ENCODE results near the gene GRK4.

The GRK4 gene

DNA sequence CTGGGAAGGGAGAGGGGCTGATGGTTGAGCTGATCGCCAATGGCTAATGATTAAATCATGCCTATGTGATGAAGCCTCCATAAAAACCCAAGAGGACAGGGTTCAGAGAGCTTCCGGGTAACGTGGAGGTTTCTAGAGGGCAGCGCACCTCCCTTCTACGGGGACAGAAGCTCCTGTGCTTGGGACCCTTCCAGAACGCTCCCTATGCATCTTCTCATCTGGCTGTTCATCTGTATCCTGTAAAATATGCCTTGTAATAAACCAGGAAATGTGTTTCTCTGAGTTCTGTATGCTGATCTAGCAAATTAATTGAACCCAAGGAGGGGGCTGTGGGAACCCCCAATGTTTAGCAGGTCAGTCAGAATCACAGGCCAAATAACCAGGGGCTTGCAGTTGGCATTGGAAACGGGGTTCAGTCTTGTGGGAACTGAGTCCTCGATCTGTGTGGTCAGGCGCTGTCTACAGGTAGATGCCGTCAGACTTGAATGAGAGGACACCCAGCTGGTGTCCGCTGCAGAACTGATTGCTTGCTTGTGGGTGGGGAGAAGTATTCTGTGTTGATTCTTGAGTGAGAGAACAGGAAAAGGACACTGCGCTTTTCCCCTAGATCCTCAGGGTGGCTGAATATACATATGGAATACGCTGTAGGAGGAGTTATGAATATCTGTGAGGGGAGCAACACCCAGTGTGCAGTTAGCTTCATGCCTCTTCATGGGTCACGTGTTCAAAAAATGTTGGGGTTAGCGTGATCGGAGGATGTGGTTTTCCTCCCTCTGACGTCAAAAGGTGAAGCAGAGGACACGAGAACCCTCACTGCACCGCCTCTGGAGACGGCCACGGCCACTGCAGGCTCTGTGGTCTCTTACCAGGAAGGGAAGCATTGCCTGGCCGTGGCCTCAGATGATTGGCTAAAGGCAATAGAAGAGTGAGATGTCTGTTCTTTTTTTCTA, 81.8 kb downstream of the GRK4 start:
- Histone ChIP-seq H3K27me3 (ENCODE audit: low read length) (no peaks in the 10 kb centered on the region), H3K4me2 (ENCODE audit: low read depth, low read length, poor library complexity, severe bottlenecking) (peak overlapping the region; percentile 8), H3K9me3 (ENCODE audit: insufficient read depth, low read length) (no peaks in the 10 kb centered on the region), H3F3A (ENCODE audit: insufficient read depth) (peaks cover 25% of the 10 kb centered on the region), H2AFZ (ENCODE audit: low read depth, low read length, severe bottlenecking) (no peak overlapping the region), H3K36me3 (ENCODE audit: low read length) (no peaks in the 10 kb centered on the region), H3K27ac (ENCODE audit: low read depth, low read length) (peak overlapping the region; percentile 53), H3K9me2 (replicated peaks; ENCODE audit: insufficient read depth, low read length) (no peaks in the 10 kb centered on the region), H3K9ac (ENCODE audit: low read length) (no peak overlapping the region), H4K20me1 (ENCODE audit: low read depth, low read length) (no peaks in the 10 kb centered on the region), H3K4me3 (ENCODE audit: insufficient read depth, low read length, poor library complexity, severe bottlenecking) (no peak overlapping the region), H3K79me2 (ENCODE audit: insufficient read depth, low read length) (no peaks in the 10 kb centered on the region)
- no peak for TF ChIP-seq EZH2phosphoT487 (conservative IDR thresholded peaks at IDR 0.05; ENCODE audit: low read length)
- TF ChIP-seq, protein P1, sequence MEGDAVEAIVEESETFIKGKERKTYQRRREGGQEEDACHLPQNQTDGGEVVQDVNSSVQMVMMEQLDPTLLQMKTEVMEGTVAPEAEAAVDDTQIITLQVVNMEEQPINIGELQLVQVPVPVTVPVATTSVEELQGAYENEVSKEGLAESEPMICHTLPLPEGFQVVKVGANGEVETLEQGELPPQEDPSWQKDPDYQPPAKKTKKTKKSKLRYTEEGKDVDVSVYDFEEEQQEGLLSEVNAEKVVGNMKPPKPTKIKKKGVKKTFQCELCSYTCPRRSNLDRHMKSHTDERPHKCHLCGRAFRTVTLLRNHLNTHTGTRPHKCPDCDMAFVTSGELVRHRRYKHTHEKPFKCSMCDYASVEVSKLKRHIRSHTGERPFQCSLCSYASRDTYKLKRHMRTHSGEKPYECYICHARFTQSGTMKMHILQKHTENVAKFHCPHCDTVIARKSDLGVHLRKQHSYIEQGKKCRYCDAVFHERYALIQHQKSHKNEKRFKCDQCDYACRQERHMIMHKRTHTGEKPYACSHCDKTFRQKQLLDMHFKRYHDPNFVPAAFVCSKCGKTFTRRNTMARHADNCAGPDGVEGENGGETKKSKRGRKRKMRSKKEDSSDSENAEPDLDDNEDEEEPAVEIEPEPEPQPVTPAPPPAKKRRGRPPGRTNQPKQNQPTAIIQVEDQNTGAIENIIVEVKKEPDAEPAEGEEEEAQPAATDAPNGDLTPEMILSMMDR (IDR thresholded peaks at IDR 0.05; ENCODE audit: insufficient read depth, low read length, poor library complexity, severe bottlenecking) = no peak

DNA sequence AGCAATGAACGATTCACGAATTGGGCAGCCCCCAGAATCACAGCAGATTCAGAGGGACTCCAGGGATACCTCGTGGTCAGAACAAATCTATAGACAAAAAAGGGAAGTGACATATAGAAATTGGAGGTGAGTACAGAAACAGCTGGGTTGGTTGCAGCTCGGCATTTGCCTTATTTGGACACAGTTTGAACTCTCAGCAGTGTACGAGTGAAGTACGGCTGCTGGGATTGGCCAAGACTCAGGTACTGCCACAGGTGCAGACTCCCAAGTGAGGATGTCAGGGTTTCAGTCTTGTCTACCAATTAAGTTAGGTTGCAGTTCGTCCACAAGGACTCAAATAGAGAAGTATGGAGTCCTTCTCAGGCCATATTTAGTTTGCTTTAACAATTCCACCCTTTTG, 82.8 kb downstream of the GRK4 start:
- H3K4me3 ChIP-seq (ENCODE audit: insufficient read depth, low read length, poor library complexity, severe bottlenecking) = no peak overlapping the region
- H3K79me2 ChIP-seq (ENCODE audit: insufficient read depth, low read length) = no peaks in the 10 kb centered on the region
- no peaks in the 10 kb centered on the region for H4K20me1 ChIP-seq (ENCODE audit: low read depth, low read length)
- H3K9ac ChIP-seq (ENCODE audit: low read length) = no peak overlapping the region
- H3K9me3 ChIP-seq (ENCODE audit: insufficient read depth, low read length) = no peaks in the 10 kb centered on the region
- no peaks in the 10 kb centered on the region for H3K9me2 ChIP-seq (replicated peaks; ENCODE audit: insufficient read depth, low read length)
- TF ChIP-seq, protein P1 (IDR thresholded peaks at IDR 0.05; ENCODE audit: insufficient read depth, low read length, poor library complexity, severe bottlenecking) = no peak
- TF ChIP-seq EZH2phosphoT487 (conservative IDR thresholded peaks at IDR 0.05; ENCODE audit: low read length) = no peak
- H2AFZ ChIP-seq (ENCODE audit: low read depth, low read length, severe bottlenecking) = peak overlapping the region; percentile 7
- no peaks in the 10 kb centered on the region for H3K27me3 ChIP-seq (ENCODE audit: low read length)
- H3K4me2 ChIP-seq (ENCODE audit: low read depth, low read length, poor library complexity, severe bottlenecking) = peak overlapping the region; percentile 20
- no peaks in the 10 kb centered on the region for H3K36me3 ChIP-seq (ENCODE audit: low read length)
- H3K27ac ChIP-seq (ENCODE audit: low read depth, low read length) = peak overlapping the region; percentile 53
- H3F3A ChIP-seq (ENCODE audit: insufficient read depth) = peaks cover 25% of the 10 kb centered on the region

DNA sequence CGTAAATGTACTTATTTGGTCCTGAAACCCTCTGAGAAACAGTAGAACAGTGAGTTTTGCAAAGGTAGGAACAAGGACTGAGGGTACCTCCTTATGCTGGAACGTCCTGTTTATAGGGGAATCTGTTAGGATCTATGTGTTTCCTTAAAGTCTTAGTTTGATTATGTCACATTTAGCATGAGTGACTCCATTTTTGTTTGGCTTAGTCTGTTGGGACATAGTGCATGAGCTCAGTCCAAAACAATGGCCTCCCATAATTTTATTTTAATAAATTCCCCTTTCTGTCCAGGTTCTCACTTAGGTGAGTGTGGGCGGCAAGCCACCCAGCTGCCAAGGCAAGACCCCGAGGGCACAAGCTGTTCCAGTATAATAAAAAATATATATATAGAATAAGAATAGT, 83.3 kb downstream of the GRK4 start:
- H4K20me1 ChIP-seq (ENCODE audit: low read depth, low read length) = no peaks in the 10 kb centered on the region

More for the DNA sequence above, 83.3 kb downstream of the GRK4 start:
- peaks cover 25% of the 10 kb centered on the region for H3F3A ChIP-seq (ENCODE audit: insufficient read depth)
- H3K4me3 ChIP-seq (ENCODE audit: insufficient read depth, low read length, poor library complexity, severe bottlenecking) = no peak overlapping the region
- no peaks in the 10 kb centered on the region for H3K27me3 ChIP-seq (ENCODE audit: low read length)
- H3K27ac ChIP-seq (ENCODE audit: low read depth, low read length) = peak overlapping the region; percentile 38
- no peaks in the 10 kb centered on the region for H3K9me3 ChIP-seq (ENCODE audit: insufficient read depth, low read length)
- no peaks in the 10 kb centered on the region for H3K79me2 ChIP-seq (ENCODE audit: insufficient read depth, low read length)
- no peak for TF ChIP-seq EZH2phosphoT487 (conservative IDR thresholded peaks at IDR 0.05; ENCODE audit: low read length)
- TF ChIP-seq, protein P1 (IDR thresholded peaks at IDR 0.05; ENCODE audit: insufficient read depth, low read length, poor library complexity, severe bottlenecking) = no peak
- no peaks in the 10 kb centered on the region for H3K36me3 ChIP-seq (ENCODE audit: low read length)
- no peaks in the 10 kb centered on the region for H3K9me2 ChIP-seq (replicated peaks; ENCODE audit: insufficient read depth, low read length)
- peak overlapping the region; percentile 20 for H3K4me2 ChIP-seq (ENCODE audit: low read depth, low read length, poor library complexity, severe bottlenecking)
- H2AFZ ChIP-seq (ENCODE audit: low read depth, low read length, severe bottlenecking) = no peak overlapping the region
- H3K9ac ChIP-seq (ENCODE audit: low read length) = no peak overlapping the region
